HG03103 (cell line): Measurements from ENCODE around the gene ZNF3.
"Not testable (repeated sequence)": the region's sequence is repeated elsewhere in the genome, so short reads cannot be mapped to it uniquely, and the experiment has no call there.

ENCODE experiments used
- ATAC-seq: cut with Tn5 transposase; IDR thresholded peaks from one replicate; pipeline ENCODE4 v1.9.1; 2021; ENCODE audit warnings: low read depth; ENCODE audit not compliant: unreplicated experiment

ZNF3 gene

GRCh38 chr7:100081535-100082102 is at the start of gene ZNF3:
ZNF3 (minus strand) TSS chr7:100081723; CDS start chr7:100077357, 4,366 bp downstream.
- ATAC-seq, result peak; percentile 76

- ATAC-seq, result no peak
Measured at GRCh38 chr7:100130608-100131453, 49.3 kb upstream of the ZNF3 start.

- not testable (repeated sequence) for ATAC-seq
Measured at GRCh38 chr7:100130220-100130607, 48.7 kb upstream of the ZNF3 start.

- ATAC-seq, result no peak
Measured at GRCh38 chr7:100128637-100128963, 47.1 kb upstream of the ZNF3 start.

- no peak for ATAC-seq
Measured at GRCh38 chr7:100127866-100128636, 46.5 kb upstream of the ZNF3 start.

GRCh38 chr7:100126931-100127865 is 45.7 kb upstream of the ZNF3 start, which contains the start of gene MBLAC1:
MBLAC1 (plus strand) TSS chr7:100126967; CDS start chr7:100127396, 429 bp downstream.
- peak; percentile 61 for ATAC-seq

- peak; percentile 21 for ATAC-seq
Measured at GRCh38 chr7:100126239-100126930, 44.9 kb upstream of the ZNF3 start.

GRCh38 chr7:100124301-100125230 is 43.0 kb upstream of the ZNF3 start:
- ATAC-seq, result no peak

GRCh38 chr7:100122568-100122967 is 41.0 kb upstream of the ZNF3 start:
- ATAC-seq, result no peak

- no peak for ATAC-seq
Measured at GRCh38 chr7:100122067-100122466, 40.5 kb upstream of the ZNF3 start.

GRCh38 chr7:100120733-100121036 is 39.2 kb upstream of the ZNF3 start:
- ATAC-seq, result no peak

GRCh38 chr7:100119970-100120732 is 38.6 kb upstream of the ZNF3 start:
- peak; percentile 30 for ATAC-seq

- peak; percentile 62 for ATAC-seq
Measured at GRCh38 chr7:100119072-100119969, 37.8 kb upstream of the ZNF3 start, which contains the start of the genes CNPY4 and TAF6. CNPY4 (plus strand) TSS chr7:100119634; CDS start chr7:100119745, 111 bp downstream. TAF6 (minus strand) TSS chr7:100119358; CDS start chr7:100114209, 5,149 bp downstream.

- no peak for ATAC-seq
Measured at GRCh38 chr7:100118388-100119071, 37.0 kb upstream of the ZNF3 start.

GRCh38 chr7:100115026-100115425 is 33.5 kb upstream of the ZNF3 start:
- no peak for ATAC-seq

- ATAC-seq, result no peak
Measured at GRCh38 chr7:100111914-100112313, 30.4 kb upstream of the ZNF3 start.
